Activated naive CD4-positive, alpha-beta T cell (primary cell): ENCODE measurements around the gene FAT1.

Experiments
- DNase-seq, 4 experiments: peaks; one replicate each; lab custom pipeline; 2025; lab: John Stamatoyannopoulos, UW

Gene FAT1

DNA sequence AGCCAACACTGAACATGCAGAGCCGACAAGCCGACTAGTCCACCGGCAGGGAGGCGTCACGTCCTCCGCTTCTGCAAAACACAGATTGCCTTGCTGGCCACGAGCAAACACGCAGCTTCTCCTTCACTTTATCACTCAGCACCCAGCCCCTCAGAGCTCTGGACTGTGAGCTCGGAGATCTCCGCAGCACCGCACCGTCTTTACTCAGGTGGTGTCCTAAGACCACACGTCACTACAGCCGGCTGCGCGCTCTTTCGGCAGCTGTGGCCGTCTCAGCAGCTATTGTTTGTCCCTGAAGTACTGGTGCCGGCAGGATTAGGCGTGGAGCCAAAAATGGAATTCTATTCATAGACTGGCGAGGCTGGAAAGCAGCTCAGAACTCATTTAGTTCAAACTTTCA lies 72.0 kb downstream of the FAT1 start:
- no peak for DNase-seq

DNA sequence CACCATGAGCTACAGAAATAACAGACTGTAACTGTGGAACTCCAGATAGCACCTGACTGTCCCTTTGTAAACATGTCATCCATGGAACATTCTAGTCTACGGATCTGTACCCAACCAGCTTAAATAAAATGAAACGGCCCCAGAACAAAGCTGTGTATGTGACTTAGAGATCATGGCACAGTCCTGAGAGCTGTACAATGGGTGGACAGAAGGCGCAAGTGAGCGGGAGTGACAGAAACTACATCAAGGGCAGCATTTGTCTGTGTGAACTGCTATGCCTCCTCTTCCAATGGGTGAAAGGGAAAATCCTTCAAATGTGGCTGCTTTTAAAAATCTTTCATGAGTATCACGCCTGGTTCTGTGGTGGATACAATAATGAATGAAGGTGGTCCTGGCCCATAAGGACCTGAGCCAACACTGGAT lies 72.5 kb downstream of the FAT1 start:
- no peak for DNase-seq

DNA sequence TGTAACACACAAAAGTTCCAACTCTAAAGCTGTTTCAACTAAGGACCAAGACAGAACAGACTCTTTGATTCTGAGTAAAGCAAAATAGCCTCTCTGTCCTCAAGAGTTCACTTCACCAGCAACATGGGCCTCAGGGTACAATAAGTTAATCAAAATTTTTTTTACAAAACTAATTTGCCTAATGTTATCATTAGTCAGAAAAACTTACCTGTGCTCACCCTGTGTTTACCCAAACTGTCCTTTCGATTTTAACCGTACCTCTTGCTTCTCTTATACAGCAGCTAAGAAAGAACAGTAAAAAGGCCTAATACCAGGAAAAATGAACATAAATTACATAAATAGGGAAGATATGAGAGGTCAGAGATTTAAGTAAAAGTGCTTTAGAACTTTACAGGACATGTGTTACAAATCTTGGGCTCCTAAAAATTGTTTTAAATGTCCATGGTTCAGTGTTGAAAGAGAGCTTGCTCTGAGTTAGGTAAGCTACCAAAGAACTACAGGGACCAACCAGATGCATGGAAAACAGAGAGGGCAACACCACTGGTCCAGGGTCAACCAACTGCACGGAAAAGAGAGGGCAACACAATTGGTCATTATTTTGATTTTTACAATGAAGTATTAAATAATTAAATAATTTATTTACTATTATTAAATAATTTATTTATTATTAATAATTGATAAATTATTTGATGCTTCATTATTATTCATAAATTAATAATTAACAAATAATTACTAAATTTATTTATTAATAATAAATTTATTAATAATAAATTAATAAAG lies 73.1 kb downstream of the FAT1 start:
- DNase-seq = no peak

DNA sequence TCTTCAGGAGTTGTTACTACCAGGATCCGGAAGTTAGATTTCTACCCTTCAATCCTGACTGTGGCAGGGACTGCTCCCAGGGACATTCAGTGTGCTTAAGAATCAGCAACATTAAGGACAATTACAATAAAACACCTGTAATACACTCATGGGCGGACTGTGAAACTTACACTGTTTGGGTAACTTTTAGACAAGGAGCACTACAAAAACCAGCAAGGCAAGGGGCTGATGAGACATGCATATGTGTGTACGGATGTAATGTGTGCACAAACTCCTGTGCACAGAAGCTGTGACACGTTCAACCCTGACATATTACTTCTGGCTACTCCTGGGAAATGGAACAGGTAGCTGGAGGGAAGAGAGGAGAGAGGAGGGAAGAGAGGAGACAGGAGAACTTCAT lies 75.8 kb downstream of the FAT1 start:
- DNase-seq = no peak

DNA sequence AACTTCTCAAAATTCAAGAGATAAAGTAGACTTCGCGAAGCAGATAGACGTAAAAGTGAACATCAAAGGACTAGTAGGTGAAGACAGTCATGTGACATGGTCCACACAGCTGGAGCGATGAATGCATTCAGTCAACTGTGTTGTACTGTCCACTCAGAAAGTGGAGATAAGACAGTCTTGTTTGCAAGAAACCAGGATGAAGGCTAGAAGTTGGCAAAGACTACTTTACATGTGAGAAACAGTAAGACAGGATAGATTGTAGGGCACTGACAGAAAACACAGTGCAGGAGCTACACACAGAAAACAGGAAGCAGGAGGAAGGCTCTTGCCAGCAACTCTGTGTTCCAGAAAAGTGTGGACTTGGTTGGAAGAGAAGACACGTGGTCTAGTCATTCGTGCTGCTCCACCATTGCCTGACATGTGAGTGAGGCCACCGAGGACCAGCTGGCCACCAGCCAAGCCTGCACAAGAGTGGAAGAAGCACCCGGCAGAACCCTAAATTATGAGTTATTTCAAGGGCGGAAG lies 78.9 kb downstream of the FAT1 start:
- DNase-seq = no peak

DNA sequence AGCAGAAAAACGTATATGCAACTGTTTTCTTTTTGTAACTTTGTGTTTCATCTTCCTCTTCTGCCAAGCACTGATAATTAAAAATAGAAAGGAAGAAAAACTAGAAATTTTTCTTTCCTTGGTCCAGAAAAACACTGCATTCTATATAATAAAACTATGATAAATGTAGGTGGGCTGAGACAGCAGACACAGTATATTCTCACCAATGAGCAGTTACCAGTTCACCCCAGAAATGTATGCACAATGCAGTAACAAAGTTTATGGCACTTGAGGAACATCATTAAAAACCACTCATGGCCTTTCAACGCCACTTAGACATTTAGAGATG lies 79.4 kb downstream of the FAT1 start:
- no peak for DNase-seq

DNA sequence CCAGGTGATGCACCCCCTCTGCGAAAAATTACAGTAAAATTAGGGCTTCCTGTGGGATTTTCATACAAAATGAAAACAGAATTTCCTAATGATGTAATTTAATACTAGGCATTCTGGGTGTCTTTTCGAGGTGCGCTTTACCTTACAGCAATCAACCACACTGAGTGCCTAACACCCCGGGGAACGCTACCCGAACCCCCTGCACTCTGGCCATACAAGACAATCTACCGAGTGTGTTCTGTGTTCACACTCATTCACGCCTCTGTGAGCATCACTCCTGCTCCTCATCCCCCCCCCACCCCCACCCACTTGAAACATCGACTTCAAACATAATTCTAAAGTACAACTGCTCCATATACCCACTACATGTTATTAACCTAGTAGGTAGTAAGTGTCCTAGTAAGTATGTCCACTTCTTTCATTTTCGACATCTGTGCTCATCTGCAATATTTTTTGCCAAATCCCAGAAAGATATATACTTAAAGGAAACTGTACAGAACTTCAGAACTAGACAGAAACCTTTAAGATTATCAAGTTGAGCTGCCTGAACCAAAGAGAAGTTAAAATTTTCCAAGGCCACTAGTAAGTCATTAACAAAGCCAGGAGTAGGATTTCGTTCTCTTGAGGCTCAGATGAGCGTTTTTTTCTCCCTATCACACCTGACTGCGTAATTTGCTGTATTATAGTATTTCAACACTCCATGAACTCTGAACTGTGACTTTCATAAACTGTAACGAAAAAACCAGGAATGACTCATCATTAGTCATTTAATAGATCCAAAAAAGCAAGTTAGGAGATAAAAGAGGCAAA lies 80.0 kb downstream of the FAT1 start:
- DNase-seq = no peak

DNA sequence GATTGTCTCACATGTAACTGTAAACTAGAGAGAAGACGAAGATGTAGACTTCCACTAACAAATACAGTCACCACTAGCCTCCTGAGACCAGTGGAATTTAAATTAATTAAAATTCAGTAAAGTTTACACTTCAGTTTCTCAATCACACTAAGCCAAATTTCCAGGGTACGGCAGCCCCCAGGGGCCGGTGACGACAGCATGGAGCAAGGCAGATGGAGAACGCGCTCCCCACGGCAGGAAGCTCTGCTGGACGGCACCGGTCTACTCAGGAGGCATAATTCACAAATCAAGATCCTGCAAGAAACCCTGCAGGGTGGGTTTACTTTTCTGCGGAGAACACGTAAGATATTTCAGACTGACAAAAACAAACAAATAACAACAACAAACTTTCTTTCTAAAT lies 80.7 kb downstream of the FAT1 start:
- no peak for DNase-seq

DNA sequence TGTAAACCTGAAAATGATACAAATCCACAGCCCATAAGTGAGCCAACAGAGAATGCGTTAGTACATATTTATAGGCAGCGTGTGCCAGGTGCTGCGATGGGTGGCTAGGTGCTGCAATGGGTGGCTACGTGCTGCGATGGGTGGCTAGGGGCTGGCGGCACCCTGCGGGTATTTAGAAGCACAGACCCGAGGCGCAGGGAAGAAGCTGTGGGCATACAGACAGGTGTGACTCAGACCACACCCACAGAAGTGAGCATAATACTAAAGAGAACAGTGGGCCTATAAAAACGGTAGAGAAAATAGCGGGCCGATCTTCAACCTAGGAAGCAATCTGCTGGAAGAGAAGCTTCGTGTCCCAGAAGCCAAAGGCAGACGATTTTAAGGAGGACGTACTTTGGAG lies 81.1 kb downstream of the FAT1 start:
- no peak for DNase-seq

DNA sequence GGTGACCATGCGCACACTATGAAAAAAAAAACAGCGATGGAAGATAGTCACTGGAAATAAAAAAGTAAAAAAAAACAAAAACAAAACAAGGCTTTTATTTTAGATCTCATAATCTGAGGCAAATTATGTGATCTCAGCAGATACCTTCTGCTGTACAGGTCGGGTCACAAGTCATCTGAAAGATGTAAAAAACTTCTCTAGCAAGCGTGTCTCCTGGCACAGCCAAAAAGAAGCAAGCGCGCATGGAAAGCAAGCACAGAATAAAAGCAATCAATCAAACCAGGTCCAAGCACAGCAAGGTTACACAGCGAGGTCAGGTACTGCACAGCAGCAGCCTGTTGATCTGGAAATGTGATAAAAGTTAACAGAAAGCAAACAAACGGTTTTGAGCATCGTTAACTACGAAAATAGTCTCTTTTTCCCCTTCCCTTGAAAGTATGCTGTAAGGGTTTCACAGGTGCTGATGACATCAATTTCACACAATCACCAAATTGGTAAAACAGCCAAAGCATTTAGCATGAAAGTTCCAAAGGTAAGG lies 89.0 kb downstream of the FAT1 start:
- no peak for DNase-seq

DNA sequence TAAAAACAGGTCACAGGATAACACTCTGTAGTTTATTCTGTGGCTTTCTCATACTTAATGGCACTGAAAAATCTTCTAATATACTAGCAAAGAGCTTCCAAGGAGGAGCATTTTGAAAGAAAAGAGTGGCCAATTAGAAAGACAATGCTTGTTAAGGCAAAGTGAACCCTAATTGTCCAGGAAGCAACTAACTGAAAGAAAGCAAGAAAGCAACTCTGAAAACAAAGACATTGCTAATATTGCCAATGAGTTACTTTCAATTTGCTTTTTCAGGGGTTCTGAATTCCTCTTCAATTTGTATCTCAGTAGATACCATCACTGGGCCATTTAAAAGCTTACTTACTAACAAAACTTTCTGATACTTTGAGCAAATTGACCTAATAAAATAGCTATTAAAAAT lies 89.8 kb downstream of the FAT1 start:
- no peak for DNase-seq

DNA sequence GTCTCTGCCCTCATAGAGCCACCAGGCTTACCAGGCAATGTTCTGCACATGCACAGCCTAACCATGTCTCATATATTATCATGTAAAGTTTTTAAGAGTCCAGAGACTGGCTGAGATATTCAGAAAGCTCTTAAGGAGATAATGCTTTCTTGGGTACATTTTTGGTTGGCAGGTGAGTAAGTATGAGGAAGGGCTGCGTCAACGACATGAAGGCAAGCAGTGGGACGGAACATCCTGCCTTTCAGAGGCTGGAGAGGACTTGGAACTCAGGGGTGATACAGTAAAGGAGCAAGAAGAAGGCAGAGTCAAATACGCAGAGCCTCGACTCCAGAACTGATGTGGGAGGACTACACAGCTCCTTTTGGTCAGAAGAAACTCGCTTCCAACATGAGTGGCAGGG lies 93.5 kb downstream of the FAT1 start:
- DNase-seq = no peak

DNA sequence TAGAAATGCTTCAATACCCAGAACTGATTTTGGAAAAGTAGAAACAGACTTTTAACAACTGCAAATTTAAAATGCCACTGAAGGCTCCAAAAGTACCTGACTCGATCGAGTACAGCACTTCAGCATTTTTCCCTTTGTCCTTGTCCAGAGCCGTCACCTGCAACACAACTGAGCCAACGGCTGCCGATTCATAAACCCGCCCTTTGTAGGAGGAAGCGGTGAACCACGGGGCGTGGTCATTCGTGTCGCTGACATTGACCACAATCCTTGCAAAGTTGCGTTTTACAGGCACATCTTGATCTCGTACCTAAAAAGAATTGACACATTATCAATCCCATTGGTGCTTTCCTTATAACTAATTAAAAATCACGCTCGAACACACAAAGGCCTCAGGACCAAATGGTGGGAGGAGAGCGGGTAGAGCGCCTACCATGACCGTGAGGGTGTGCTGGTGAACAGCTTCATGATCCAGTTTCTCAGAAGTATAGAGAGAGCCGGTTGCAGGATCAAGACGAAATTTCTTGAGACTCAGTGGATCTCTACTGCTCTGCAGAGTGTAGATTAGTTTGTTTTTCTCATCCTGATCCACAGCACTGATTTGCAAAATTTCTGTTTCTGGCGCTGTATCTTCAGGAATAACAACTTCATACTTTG lies 95.5 kb downstream of the FAT1 start:
- DNase-seq = no peak

DNA sequence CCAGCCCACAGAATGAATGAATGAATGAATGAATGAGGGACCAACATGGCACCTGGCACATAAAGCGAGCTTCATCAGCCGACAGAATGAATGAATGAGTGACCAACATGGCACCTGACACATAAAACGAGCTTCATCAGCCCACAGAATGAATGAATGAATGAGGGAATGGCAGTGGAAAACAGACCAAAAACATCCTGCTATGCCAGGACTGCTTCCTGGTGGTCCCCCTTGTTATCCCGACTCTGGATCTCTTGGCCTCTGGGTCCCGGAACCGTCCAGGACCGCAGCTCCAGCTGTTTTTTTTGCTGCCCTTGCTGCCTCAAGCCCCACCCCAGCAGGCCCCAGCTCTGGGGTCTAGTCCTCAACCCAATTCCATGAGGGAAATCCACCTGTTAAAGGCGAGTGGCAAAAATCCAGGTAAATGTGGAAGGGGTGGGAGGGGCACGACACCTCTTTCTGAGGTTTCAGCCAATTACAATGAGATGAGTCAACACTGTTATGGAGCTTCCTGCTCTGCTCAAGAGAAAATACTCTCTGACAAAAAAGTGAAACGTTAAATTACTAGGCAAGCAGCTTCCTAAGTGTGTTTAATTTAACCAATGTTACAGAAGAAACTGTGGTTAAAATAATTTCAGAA lies 96.3 kb downstream of the FAT1 start:
- DNase-seq = no peak

DNA sequence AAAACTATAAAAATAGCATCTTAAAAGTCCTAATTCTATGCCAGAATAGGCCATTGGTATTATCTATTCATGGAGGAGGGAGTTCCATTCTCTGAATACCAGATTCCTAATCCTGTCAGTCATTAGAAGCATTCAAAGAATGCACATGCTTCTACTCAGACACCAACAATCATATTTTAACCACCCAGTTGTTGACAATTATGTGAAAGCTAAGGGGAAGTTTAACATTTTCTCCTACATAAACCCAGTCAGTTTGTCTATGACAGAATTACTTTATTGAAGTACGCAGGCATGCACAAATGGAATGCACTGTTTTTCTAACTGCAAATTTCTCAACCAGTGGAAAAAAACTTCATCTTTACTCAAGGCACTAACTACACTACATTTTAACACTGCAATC lies 98.7 kb downstream of the FAT1 start:
- no peak for DNase-seq

DNA sequence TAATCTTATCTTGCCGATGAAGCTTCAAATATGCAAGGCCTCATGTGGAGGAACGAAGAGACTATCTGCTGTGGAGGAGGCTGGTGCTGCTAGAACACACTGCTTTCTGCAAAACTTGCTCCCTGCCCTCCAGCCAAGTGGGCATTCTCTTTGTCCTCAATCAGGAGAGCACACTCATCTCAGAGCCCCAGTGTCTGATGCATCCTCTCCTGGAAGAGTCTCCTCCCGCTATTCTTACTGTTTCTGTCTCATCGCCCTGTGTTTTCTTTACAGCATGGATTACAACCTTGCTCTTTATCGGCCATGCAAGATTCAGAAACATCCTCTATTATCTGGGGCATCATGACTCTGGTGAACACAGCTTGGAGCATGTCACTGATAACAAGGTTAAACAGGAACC lies 100.1 kb downstream of the FAT1 start:
- DNase-seq = no peak

DNA sequence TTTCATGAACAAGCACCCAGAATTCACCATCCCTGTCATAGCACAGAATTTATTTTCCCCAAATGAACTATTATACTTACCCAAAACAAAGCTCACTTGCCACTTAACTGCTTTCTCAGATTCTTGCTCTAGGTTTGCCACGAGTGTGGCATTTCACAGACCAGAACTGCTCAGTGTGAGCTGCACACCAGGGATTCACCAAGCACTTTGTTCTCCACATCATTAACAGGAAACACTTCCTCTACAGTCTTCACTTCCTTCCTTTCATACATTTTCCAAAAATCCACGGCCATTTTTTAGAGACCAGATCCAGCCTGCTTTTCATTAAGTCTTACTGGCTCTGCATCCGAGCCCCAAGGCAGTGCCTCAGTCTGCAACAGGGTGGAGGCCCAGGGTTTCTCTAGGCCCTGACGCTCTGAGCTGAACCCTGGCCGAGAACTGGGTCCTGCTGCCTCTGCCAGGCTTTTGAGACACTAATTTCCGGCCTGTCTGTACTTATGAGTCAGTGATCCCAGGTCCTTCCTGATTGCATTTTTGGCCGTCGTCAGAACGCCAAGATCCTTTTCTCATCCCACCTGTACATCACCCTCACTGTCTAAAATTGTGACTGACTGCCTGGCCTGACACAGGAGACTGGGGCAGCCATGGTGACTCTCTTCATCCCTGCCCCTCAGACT lies 100.7 kb downstream of the FAT1 start:
- no peak for DNase-seq

DNA sequence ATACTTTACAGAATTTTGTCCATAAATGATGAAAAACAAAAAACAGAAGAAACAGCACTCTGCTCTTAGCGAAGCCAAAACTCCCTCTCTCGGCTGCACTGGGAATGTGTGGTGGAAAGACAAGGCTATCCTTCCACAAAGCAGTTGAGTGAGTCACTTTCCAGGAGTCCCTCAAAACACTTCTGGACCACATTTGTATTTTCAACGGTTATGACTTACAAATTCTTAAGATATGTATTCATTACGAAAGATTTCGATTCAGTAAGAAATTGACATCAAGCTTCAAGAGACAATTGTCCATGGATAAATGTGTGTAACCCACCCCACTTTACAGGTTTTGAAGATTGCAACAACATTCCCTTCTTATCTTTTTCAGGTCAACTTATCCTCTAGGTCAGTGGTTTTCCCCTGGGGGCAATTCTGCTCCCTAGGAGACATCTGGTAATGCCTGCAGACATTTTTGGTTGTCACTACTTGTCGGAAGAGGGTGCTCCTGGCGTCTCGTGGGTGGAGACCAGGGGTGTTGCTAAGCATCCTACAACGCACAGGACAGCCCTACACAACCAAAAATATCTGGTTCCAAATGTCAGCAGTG lies 101.6 kb downstream of the FAT1 start:
- DNase-seq = no peak

DNA sequence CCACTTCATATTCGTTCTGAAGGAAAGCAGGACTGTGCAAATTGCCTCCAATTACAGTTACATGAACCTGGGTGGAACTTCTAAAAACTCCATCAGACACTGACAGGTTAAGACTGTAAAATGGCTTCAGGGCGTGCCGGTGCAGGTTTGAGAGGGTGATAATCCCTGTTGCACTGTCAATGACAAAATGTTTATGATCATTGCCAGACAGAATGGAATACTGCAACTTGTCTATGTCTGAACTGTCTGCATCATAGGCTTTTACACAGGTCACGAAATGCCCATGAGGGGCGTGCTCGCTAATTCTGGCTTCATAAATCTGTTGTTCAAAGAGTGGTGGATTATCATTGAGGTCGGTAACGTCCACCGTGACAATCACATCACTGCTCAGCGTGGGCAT lies 104.6 kb downstream of the FAT1 start:
- no peak for DNase-seq

DNA sequence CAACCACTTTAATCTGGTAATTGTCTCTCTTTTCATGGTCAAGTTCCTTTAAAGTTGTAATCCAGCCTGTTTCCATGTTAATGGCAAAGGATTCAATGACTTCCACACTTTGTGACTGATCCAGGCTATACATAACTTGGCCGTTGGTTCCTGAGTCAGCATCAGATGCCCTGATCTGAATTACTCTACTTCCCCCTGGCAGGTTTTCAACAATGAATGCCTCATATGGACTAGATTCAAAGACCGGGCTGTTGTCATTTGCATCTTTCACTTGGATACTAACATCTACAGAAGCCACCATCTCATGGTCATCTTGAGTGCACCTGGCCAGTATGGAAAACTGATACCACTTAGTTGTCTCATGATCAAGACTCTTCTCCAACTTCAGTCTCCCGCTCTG lies 105.7 kb downstream of the FAT1 start:
- no peak for DNase-seq

DNA sequence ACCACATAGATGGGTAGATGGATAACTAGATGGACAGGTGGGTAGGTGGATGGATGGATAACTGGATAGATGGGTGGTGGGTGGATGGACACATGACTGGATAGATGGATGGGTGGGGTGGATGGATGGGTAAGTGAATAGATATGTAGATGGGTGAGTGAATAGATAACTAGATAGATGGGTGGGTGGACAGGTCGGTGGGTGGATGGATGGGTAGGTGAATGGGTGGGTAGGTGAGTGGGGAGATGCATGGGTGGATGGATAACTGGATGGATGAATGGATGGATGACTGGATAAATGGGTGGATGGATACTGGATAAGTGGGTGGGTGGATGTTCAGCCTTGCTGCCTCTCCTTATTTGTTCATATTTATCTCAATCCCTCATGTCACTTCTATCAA lies 116.2 kb downstream of the FAT1 start:
- DNase-seq = no peak
